NAMALWA (cell line): Measurements from ENCODE around the gene VGF.
"Not testable (repeated sequence)": the region's sequence is repeated elsewhere in the genome, so short reads cannot be mapped to it uniquely, and the experiment has no call there.

Experiments
- DNase-seq: peaks from one replicate; pipeline ENCODE4 v3.0.0-alpha.2; 2015; ENCODE audit warnings: low spot score

The VGF gene

DNA sequence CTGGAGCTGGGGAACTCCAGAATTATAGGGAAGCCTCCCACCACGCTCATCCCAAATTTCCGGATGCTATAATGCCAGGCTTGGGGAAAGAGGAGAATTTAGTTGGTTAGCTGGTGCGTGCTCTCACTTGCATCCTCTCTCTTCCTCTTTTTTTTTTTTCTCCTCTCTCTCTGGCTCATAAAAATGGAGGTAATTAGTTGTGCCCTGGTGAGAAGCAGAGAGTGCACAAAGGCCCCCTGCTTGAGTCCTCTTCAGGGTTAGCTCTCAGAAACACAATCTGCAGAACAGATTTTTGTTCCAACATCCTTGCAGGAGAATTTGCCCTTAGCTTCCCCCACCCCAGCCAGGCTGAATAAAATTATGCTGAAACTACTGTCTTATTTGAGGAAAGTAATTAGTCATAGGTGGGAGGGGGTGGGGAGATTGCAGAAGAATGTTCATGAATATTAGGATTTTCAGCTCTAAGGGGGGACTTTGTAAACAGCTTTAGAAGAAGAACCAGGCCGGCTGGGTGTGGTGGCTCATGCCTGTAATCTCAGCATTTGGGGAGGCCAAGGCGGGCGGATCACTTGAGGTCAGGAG lies 30.9 kb downstream of the VGF start:
- no peak for DNase-seq

DNA sequence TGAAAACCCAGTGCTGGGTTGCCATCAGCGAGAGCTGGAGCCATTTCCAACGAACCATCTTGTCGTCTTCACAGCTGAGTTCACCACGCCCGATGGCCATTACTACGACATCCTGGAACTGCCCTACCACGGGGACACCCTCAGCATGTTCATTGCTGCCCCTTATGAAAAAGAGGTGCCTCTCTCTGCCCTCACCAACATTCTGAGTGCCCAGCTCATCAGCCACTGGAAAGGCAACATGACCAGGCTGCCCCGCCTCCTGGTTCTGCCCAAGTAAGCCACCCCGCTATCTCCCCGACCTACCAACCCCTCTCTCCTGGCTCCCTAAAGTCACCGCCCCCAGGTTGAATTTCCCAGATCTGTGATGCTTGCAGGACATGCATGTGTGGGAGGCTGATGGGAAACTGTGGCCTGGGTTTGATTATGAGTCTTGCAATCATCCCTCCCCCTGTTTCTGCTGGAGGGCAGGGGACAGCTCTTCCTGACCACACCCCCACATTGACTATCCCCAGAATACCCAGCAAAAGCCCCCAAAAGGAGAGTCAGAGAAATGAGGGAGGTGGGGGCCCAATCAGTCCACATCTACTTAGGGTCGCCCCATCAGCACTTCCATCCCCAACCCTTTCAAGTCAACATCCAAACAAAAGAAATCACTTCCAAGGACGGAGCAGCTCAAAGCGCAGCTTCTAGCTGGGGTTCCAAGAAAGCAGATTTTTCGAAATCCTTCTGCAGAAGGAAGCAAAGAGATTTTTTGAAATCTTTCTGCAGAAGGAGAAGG lies 31.6 kb downstream of the VGF start:
- no peak for DNase-seq

DNA sequence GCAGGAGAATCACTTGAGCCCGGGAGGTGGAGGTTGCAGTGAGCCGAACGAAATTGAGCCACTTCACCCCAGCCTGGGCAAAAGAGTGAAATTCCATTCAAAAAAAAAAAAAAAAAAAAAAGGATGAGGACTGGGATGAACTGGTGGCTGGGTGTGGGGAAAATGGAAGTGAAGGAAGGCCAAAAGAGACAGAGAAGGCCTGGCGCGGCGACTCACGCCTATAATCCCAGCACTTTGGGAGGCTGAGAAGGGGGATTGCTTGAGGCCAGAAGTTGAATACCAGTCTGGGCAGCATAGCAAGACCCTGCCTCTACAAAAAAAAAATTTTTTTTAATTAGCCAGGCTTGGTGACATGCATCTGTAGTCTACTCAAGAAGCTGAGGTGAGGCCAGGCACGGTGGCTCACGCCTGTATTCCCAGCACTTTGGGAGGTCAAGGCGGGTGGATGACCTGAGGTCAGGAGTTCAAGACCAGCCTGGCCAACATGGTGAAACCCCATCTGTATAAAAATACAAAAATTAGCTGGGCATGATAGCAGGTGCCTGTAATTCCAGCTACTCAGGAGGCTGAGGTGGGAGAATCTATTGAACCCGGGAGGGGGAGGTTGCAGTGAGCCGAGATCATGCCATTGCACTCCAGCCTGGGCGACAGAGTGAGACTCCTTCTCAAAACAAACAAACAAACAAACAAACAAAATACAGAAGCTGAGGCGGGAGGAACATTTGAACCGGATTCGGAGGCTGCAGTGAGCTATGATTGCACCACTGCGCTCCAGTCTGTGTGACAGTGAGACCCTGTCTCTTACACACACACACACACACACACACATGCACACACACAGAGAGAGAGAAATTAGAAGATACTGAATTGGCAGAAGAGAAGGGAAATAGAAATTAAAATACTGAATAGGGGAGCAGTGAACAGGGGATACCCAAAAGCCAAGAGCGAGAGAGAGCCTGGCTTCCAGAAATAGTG lies 32.5 kb downstream of the VGF start:
- DNase-seq: not testable (repeated sequence)

DNA sequence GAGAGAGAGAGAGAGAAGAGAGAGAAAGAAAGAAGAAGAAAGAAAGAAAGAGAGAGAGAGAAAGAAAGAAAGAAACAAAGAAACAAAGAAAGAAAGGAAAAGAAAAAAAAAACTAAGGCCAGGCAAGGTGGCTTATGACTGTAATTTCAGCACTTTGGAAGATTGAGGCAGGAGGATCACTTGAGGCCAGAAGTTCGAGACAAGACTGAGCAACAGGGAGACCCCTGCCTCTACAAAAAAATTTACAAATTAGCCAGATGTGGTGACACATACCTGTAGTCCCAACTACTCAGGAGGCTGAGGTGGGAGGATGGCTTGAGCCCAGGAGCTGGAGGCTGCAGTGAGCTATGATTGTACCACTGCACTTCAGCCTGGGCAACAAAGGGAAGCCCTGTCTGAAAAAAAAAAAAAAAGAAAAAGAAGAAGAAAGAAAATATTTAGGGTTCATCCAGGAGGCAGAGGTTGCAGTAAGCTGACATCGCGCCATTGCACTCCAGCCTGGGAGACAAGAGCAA lies 35.7 kb downstream of the VGF start:
- DNase-seq: no peak

DNA sequence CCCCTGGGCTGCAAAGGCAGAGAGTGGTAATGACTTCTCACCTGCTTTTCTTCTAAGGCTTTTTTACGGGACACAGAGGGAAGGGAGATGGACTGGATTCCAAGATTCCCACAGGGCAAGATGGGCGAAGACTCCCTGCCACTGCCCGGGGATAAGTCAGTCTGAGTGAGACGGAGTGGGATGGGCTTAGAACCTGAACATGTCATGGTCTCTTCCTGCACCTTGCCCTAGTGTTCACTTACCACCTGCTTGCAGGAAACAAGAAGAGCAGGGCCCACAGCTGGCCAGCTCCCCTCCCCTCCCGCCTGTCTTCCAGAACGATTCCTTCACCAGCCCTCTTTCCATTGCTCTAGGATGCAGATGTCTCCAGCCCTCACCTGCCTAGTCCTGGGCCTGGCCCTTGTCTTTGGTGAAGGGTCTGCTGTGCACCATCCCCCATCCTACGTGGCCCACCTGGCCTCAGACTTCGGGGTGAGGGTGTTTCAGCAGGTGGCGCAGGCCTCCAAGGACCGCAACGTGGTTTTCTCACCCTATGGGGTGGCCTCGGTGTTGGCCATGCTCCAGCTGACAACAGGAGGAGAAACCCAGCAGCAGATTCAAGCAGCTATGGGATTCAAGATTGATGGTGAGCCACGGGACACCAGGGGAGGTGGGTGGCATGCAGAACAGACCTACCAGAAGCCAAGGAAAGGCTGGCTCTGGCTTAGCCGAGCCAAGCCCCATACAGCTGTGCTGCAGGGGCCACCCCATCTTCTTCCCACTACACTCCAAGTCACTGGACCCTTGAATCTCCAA lies 37.1 kb downstream of the VGF start:
- peak; percentile 57 for DNase-seq

DNA sequence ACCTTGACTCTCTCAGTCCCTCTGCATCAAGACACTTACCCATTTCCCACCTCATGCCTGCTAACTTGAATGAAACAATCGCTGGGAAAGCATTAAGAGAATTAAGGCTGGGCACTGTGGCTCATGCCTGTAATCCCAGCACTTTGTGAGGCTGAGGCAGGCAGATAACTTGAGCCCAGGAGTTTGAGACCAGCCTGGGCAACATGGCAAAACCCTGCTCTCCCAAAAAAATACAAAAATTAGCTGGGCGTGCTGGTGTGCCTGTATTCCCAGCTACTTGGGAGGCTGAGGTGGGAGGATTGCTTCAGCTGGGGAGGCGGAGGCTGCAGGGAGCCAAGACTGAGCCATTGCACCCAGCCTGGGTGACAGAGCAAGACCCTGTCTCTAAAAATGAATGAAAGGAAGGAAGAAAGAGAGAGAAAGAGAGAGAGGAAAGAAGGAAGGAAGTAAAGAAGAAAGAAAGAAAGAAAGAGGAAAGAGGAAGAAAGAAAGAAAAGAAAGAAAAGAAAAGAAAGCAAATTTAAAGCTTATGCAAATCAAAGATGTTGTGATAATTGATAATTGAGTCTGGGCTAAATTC lies 37.8 kb downstream of the VGF start:
- DNase-seq: no peak

DNA sequence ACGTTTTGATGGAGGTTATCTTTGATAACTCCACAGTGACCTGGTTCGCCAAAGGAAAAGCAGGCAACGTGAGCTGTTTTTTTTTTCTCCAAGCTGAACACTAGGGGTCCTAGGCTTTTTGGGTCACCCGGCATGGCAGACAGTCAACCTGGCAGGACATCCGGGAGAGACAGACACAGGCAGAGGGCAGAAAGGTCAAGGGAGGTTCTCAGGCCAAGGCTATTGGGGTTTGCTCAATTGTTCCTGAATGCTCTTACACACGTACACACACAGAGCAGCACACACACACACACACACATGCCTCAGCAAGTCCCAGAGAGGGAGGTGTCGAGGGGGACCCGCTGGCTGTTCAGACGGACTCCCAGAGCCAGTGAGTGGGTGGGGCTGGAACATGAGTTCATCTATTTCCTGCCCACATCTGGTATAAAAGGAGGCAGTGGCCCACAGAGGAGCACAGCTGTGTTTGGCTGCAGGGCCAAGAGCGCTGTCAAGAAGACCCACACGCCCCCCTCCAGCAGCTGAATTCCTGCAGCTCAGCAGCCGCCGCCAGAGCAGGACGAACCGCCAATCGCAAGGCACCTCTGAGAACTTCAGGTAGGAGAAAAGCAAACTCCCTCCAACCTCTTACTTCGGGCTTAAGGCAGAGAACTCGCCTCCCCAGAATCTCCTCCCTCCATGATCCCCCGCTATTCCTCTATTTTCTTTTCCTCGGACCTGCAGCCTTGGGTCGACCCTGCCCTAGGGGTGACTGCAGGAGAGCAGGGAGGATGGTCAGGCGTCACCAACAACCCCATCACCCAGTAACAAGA lies 38.5 kb downstream of the VGF start, which contains the start of gene SERPINE1:
SERPINE1 (plus strand) TSS at position 454 of the 809 bp plus-strand sequence. CDS start 1,290 bp downstream, outside the sequence.
- DNase-seq: peak; percentile 97

DNA sequence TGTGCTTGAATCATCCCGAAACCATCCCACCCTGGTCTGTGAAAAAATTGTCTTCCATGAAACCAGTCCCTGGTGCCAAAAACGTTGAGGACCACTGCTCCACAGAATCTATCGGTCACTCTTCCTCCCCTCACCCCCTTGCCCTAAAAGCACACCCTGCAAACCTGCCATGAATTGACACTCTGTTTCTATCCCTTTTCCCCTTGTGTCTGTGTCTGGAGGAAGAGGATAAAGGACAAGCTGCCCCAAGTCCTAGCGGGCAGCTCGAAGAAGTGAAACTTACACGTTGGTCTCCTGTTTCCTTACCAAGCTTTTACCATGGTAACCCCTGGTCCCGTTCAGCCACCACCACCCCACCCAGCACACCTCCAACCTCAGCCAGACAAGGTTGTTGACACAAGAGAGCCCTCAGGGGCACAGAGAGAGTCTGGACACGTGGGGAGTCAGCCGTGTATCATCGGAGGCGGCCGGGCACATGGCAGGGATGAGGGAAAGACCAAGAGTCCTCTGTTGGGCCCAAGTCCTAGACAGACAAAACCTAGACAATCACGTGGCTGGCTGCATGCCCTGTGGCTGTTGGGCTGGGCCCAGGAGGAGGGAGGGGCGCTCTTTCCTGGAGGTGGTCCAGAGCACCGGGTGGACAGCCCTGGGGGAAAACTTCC lies 39.2 kb downstream of the VGF start:
- peak; percentile 73 for DNase-seq

DNA sequence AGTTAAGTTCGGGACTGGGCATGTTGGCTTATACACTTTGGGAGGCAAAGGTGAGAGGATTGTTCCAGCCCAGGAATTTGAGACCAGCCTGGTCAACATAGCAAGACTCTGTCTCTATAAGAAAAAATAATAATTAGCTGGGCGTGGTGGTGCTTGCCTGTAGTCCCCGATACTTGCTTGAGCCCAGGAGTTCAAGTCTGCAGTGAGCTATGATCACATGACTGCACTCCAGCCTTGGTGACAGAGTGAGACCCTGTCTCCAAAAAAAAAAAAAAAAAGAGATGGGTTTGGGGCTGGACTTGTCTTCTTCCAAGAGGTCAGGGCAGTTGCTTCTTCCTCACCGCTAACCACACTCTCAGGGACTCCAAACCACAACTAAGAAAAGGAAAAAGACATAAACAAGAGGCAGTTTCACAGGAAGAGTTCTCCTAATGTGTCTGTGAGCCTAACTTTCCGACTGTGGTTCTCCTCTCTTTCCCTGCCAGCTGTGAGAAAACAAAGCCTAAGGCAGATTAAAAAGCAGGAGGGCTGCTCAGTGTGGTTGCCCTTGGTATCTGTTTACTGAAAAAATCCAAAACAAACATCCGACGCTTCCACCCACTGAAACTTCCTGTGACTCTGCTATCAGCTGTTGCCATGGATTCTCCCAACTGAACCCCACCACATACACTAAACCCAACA lies 40.9 kb downstream of the VGF start:
- no peak for DNase-seq

DNA sequence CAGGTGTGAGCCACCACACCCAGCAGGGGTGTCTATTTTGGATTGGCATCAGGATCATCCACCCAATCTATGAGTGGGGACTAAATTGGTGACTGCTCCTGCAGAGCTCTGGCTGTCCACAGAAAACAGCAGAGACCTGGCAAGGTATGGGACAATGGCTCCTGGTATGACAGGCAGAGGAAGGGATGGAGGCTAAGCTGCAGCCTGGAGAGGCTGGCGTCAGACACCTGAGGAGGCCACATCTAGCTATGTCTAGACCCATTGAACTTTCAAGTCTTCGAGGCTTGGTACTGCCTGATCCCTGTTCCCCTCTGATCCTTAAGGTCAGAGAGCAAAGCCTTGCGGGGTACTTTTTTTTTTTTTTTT lies 41.7 kb downstream of the VGF start:
- DNase-seq: no peak

DNA sequence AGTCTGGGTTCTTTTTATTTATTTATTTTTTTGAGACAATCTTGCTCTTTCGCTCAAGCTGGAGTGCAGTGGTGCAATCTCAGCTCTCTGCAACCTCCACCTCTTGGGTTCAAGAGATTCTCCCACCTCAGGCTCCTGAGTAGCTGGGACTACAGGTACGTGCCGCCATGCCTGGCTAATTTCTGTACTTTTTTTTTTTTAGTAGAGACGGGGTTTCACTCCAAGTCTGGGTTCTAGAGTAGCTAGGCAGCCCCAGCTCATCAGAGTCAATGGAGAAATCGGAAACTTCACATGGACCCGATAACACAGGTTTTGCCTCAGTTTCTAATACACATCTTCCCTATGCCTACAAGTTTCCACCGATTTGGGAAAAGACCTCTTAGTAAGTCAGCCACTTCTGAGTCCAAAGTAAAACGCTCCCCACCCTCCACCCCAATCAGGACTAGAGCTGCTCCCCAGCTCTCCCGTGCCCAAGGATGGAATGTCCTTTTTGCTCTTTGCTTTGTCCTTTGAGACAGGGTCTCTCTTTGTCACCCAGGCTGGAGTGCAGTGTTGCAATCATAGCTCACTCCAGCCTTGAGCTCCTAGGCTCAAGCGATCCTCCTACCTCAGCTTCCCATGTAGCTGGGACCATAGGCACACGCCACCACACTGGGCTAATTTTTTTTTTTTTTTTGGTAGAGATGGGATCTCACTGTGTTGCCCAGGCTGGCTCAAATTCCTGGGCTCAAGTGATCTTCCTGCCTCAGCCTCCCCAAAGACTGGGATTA lies 42.3 kb downstream of the VGF start:
- DNase-seq: no peak

DNA sequence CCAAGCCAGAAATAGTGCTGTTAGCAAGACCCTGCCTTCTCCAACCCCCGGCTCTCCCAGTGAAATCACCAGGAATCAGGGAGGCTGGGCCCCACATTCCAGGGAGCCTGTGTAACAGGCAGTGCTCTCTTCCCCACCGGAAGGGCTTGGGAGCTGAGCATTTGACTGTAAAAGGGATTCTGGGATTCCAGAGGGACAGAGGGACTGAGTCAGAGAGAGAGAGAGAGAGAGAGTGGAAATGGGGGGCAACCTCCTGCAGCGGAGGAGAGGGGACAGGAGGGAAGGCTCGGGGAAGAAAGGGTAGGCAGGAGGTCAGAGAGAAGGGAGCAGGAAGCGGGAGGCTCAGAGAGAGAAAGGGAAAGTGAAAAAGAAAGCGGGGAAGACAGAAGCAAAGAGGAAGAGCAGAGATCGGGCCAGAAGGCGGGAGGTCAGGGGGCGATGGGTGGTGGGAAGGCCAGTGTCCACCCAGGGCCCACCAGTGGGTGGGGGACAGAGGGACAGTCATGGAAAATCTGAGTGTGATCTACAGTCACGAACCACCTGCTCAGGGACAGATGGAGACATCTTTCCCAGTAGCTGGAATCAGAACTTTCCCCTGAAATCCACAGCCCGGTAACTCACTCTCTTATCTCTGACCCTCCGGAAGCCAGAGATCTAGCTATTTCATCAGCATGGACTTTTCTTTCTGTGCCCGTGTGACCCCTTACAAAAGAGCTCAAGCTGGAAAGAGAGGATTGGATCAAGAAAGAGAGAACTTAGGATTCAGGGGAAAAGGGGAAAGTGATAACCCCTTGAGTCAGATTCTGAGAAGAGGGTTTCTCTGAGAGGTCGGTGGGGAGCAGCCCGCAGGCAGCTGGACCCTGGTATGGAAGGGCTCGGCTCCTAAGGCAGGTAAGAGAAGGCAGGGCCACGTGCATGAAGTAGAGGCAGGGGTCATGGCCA lies 43.1 kb downstream of the VGF start:
- no peak for DNase-seq

DNA sequence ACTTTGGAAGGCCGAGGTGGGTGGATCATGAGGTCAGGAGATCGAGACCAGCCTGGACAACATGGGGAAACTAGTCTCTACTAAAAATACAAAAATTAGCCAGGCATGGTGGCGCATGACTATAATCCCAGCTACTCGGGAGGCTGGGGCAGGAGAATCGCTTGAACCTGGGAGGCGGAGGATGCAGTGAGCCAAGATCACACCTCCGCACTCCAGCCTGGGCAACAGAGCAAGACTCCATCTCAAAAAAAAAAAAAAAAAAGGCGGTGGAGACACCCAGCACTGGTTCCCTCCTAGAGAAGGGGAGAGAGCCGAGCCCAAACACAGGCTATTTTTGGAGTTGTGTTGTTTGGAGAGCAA lies 43.8 kb downstream of the VGF start:
- DNase-seq: not testable (repeated sequence)

DNA sequence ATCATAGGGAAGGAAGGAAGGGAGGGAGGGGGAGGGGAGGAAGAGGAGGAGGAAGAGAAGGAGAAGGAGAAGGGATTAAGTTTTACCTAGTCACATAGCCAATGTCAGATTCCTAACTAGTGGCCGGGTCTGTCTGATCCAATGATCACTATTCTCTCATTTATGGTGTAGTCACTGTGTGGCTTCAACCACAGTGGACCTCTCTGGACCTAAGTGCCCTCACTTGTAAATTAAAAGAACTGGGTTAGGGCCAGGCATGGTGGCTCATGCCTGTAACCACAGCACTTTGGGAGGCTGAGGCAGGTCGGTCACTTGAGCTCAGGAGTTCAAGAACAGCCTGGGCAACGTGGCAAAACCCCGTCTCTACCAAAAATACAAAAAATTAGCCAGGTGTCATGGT lies 45.1 kb downstream of the VGF start:
- DNase-seq: no peak

DNA sequence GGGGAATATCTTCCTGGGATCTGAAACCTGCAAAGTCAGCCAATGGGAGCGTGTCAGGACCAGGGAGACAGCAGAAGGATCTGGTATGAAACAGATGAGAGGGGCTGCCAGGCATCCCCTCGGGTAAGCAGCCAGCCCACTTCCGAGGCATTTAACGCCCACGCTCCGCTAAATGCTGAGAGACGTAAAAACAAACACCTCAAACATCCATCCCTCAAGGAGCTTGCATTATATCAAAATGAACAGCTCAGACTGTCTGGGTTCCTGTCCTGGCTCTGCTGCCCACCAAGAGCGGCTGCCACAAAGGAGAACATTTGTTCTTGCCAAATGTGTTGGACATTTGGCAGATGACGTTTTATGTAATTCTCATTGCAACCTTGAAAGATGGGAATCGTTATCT lies 45.5 kb downstream of the VGF start:
- DNase-seq: no peak

DNA sequence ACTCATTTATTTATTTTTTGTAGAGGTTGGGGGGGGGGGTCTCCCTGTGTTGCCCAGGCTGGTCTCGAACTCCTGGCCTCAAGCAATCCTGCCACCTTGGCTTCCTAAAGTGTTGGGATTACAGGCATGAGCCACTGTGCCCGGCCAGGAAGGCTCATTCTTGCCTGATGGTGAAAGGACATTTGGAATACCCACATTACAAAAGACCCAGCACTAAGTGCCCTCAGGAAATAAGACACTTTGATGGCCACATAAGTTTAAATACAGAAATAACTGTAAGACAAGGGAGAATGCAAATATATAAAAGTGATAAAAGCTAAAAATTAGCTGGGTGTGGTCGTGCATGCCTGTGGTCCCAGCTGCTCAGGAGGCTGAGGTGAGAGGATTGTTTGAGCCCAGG lies 46.5 kb downstream of the VGF start:
- DNase-seq: no peak

DNA sequence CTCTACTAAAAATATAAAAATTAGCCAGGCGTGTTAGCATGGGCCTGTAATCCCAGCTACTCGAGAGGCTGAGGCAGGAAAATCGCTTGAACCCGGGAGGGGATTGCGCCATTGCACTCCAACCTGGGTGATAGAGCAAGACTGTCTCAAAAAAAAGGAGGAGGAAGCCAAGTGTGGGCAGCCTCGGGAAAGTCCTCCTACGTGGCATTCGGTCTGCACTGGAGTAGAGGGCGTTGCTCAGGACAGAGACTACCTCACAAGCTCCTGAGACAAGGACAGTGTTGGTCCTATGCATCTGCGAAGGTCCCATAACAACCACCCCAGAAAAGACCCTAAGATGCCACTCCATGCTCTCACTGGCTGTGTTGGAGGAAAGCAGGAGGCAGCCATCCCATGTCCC lies 48.5 kb downstream of the VGF start:
- DNase-seq: no peak
